PC-9 (cell line): ENCODE data around the gene LENG8.

Experiments used
- CTCF ChIP-seq: fragments of 200-600 bp; sonication (generic); conservative IDR thresholded peaks from 2 replicates; pipeline ENCODE4 v1.6.1; 2017; ENCODE audit warnings: mixed run types, antibody characterized with exemption, mild to moderate bottlenecking, moderate library complexity
- EZH2 ChIP-seq: fragments of 200-600 bp; sonication (generic); IDR thresholded peaks from 2 replicates; pipeline ENCODE4 v1.8.0; 2017; ENCODE audit warnings: antibody characterized with exemption, low read depth

GRCh38 chr19:54473892-54474372, 24.9 kb downstream of the LENG8 start:
- TF ChIP-seq CTCF (no peak), EZH2 (no peak)
